OCI-LY7 (cell line): ENCODE data around the gene CPLANE1. TPM values are rescaled to one million over a fixed set of nuclear protein-coding genes. Genes with fewer than 3 reads are reported as not detected.
"Not testable (repeated sequence)": the region's sequence is repeated elsewhere in the genome, so short reads cannot be mapped to it uniquely, and the experiment has no call there.

ENCODE experiments used
- BruUV-seq: library from RNA; stranded (reverse); fragments of 400-500 nt; replicated peaks from 2 replicates; lab custom pipeline; 2021; lab: Mats Ljungman, UMichigan
- CTCF ChIA-PET: fragments of 300-600 bp; sonication (Branson Sonifier 250); formaldehyde crosslinking; loops from one replicate; lab custom pipeline; 2022; ENCODE audit warnings: antibody characterized with exemption; ENCODE audit not compliant: unreplicated experiment; lab: Charles Lee
- POLR2A ChIA-PET: fragments of 300-600 bp; sonication (Branson Sonifier 250); formaldehyde crosslinking; loops from one replicate; lab custom pipeline; 2022; ENCODE audit warnings: antibody characterized with exemption; lab: Charles Lee
- DNase-seq: peaks from one replicate; pipeline ENCODE4 v3.0.0-alpha.2; 2015; ENCODE audit warnings: low spot score
- H2AFZ ChIP-seq: fragments of 200-600 bp; sonication (generic), shearing (Covaris generic); 2 replicates; pipeline ENCODE4 v1.6.1; 2014; ENCODE audit warnings: mild to moderate bottlenecking, antibody characterized with exemption, low read length, moderate library complexity
- H3K27ac ChIP-seq: fragments of 200-600 bp; sonication (generic); 2 replicates; pipeline ENCODE4 v1.5.1; 2014; ENCODE audit warnings: mixed run types, low read depth, mild to moderate bottlenecking, moderate library complexity, low read length, inconsistent platforms; ENCODE audit not compliant: poor library complexity, severe bottlenecking
- H3K36me3 ChIP-seq: fragments of 200-600 bp; sonication (generic); 2 replicates; pipeline ENCODE4 v1.6.1; 2014; ENCODE audit warnings: mild to moderate bottlenecking, antibody characterized with exemption, low read length, moderate library complexity, mixed read lengths; ENCODE audit not compliant: insufficient read depth
- H3K4me1 ChIP-seq: fragments of 200-600 bp; sonication (generic); 2 replicates; pipeline ENCODE4 v1.5.1; 2014; ENCODE audit warnings: mild to moderate bottlenecking, low read length; ENCODE audit not compliant: insufficient read depth, poor library complexity, severe bottlenecking
- H3K4me2 ChIP-seq: fragments of 200-600 bp; sonication (generic); 2 replicates; pipeline ENCODE4 v1.6.1; 2014; ENCODE audit warnings: mild to moderate bottlenecking, low read length
- H3K4me3 ChIP-seq: fragments of 200-600 bp; sonication (generic); 2 replicates; pipeline ENCODE4 v1.5.1; 2014; ENCODE audit warnings: mild to moderate bottlenecking, low read depth, low read length; ENCODE audit not compliant: poor library complexity, severe bottlenecking
- H3K79me2 ChIP-seq: fragments of 200-600 bp; sonication (generic); 2 replicates; pipeline ENCODE4 v1.6.1; 2016; ENCODE audit warnings: low read depth, mild to moderate bottlenecking, low read length, moderate library complexity, mixed read lengths; ENCODE audit not compliant: insufficient read depth
- H3K9me2 ChIP-seq: fragments of 200-600 bp; sonication (generic); 2 replicates; pipeline ENCODE4 v1.6.1; 2016; ENCODE audit warnings: mild to moderate bottlenecking, low read length, mixed read lengths; ENCODE audit not compliant: insufficient read depth
- H3K9me3 ChIP-seq: fragments of 200-600 bp; sonication (generic); 2 replicates; pipeline ENCODE4 v1.6.1; 2014; ENCODE audit warnings: mild to moderate bottlenecking, mixed run types, low read length, mixed read lengths
- H4K20me1 ChIP-seq: fragments of 200-600 bp; sonication (generic); 2 replicates; pipeline ENCODE4 v1.6.1; 2014; ENCODE audit warnings: mild to moderate bottlenecking, antibody characterized with exemption, low read length, moderate library complexity, mixed read lengths; ENCODE audit not compliant: insufficient read depth
- CTCF ChIP-seq: fragments of 200-600 bp; sonication (generic); conservative IDR thresholded peaks from 2 replicates; pipeline ENCODE4 v1.5.1; 2014; ENCODE audit warnings: mild to moderate bottlenecking, antibody characterized with exemption, low read length, moderate library complexity, mixed read lengths
- EZH2phosphoT487 ChIP-seq: fragments of 200-600 bp; sonication (generic); IDR thresholded peaks from 2 replicates; pipeline ENCODE4 v1.6.1; 2018; ENCODE audit warnings: low read depth, borderline replicate concordance, mild to moderate bottlenecking, mixed run types, antibody characterized with exemption, low read length, moderate library complexity, mixed read lengths
- intact Hi-C: fragments of 100-400 bp; cut with micrococcal nuclease; formaldehyde crosslinking; loops from one replicate; pipeline ENCODE4 v1.10.0; 2022; ENCODE audit not compliant: unreplicated experiment
- total RNA-seq, 2 experiments: library from RNA; depleted of rRNA in 1 of 2; stranded (reverse); fragments of >200 nt in 1 of 2; shearing (Covaris generic) in 1 of 2; gene quantifications; 2 replicates each; pipeline ENCODE4 v1.2.3, GENCODE V29; 2014 to 2022

CPLANE1 gene
- total RNA-seq, 2 experiments from 2014 or later, result 0.21 TPM; not detected in 1

GRCh38 chr5:37086466-37087173, 162.6 kb downstream of the CPLANE1 start:
- no peak overlapping the region for H3K4me3 ChIP-seq
- intact Hi-C loops, result no loop called here
- no TSS peak for BruUV-seq

GRCh38 chr5:37086026-37086425, 163.2 kb downstream of the CPLANE1 start:
- POLR2A ChIA-PET, H3K9me3 ChIP-seq, CTCF ChIA-PET: not testable (repeated sequence)

More at GRCh38 chr5:37086466-37087173, 162.6 kb downstream of the CPLANE1 start:
- no peak overlapping the region for H2AFZ ChIP-seq
- H4K20me1 ChIP-seq, result no peaks in the 10 kb centered on the region
- no peak overlapping the region for H3K27ac ChIP-seq
- no peaks in the 10 kb centered on the region for H3K79me2 ChIP-seq
- no peaks in the 10 kb centered on the region for H3K36me3 ChIP-seq
- TF ChIP-seq CTCF, result no peak
- no peak for TF ChIP-seq EZH2phosphoT487
- DNase-seq, result no peak
- no peaks in the 10 kb centered on the region for H3K4me1 ChIP-seq
- H3K9me2 ChIP-seq, result no peaks in the 10 kb centered on the region
- POLR2A ChIA-PET, result no interaction called here
- CTCF ChIA-PET, result no interaction called here
- no peak overlapping the region for H3K4me2 ChIP-seq
- no peaks in the 10 kb centered on the region for H3K9me3 ChIP-seq

GRCh38 chr5:37082977-37083376, 166.2 kb downstream of the CPLANE1 start:
- H3K27ac ChIP-seq, H3K4me1 ChIP-seq, H3K9me2 ChIP-seq, H2AFZ ChIP-seq, H3K9me3 ChIP-seq, H3K79me2 ChIP-seq, CTCF ChIA-PET, intact Hi-C loops, H4K20me1 ChIP-seq, BruUV-seq, H3K4me3 ChIP-seq, DNase-seq, H3K4me2 ChIP-seq, H3K36me3 ChIP-seq, POLR2A ChIA-PET: not testable (repeated sequence)

More at GRCh38 chr5:37086026-37086425, 163.2 kb downstream of the CPLANE1 start:
- H3K27ac ChIP-seq, BruUV-seq, H3K9me2 ChIP-seq, H3K79me2 ChIP-seq, H3K4me3 ChIP-seq, H4K20me1 ChIP-seq, H3K4me2 ChIP-seq, DNase-seq, intact Hi-C loops, H2AFZ ChIP-seq, H3K4me1 ChIP-seq, H3K36me3 ChIP-seq: not testable (repeated sequence)
